HG03135 (cell line): ENCODE measurements around the gene GLRX5.

ENCODE experiments used
- ATAC-seq: cut with Tn5 transposase; IDR thresholded peaks from one replicate; pipeline ENCODE4 v1.9.1; 2021; ENCODE audit warnings: mild to moderate bottlenecking, moderate library complexity; ENCODE audit not compliant: unreplicated experiment

GLRX5 gene

GRCh38 chr14:95531969-95532368 lies 2.9 kb upstream of the GLRX5 start:
- no peak for ATAC-seq

GRCh38 chr14:95533391-95533821 lies 1.4 kb upstream of the GLRX5 start:
- no peak for ATAC-seq

DNA sequence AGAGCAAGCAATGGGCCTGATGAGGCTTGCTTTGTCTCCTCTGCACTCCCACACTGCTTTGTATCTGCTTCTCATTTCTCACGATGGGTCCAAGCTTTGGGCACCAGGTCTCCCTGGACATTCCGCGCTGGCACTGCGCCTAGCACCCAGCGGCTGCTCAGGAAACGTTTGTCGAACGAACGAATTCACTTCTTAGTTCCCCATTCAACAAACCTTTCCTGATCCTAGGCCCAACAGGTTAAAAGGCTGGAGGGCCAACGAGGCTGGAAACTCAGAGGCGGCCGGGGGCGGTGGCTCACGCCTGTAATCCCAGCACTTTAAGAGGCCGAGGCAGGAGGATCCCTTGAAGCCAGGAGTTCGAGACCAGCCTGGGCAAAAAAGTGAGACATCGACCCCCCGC lies 1.0 kb upstream of the GLRX5 start:
- no peak for ATAC-seq

- ATAC-seq: peak; percentile 7
Observed at GRCh38 chr14:95535226-95536021, 574 bp downstream of the GLRX5 start.

GRCh38 chr14:95536036-95536593 lies 1.3 kb downstream of the GLRX5 start:
- ATAC-seq: no peak

DNA sequence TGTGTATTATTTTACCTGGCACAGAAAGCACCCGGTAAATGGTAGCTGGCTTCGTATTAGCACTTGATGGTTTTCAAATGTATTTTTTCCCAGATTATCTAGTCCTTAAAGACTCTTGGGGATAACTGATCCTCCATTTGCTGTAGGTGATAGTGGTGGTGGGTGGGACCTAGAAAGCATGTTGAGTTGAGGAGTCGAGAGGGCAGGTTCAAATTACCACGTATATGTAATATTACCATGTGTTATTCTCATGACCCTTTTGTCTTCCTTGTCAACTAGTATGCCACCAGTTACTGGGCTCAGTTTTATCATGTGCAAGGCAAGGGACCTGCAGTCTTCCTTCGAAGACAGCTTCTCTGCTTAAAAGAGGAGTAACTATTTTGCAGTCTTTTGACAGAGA lies 1.8 kb downstream of the GLRX5 start:
- no peak for ATAC-seq

DNA sequence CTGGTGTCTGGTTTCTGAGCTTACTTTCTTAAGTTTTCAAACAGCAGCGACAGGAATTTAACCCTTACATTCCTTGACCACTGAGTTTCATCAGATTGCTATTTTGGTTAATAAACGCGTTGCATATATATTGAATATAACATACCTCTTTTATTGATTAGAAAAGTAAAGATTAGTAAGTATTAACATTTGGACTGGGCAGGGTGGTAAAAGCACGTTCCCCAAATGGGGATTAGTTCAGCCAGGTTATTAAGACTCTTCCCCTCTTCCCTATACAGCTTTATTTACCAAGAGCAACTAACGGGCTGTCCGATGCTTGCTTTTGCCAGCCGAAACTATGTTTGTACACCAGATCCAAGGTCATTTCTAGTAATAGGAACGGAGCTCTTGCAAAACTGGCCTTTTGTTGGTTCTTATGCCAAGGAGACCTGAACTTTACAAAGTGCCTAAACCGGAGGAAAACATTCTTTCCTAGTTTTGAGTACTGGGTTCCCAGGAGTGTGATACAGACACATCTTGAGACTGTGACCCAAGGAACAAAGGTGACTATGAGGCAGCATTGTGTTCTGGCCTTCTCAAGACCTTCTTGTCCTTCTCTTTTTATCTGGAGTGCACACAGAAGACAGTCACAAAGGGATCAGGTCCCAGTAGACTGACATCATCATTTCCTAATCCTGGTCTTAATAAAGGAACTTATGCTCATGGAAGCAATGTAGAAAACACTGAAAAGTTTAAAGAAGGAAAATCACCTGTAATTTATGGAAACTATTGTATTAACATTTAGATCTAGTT lies 2.6 kb downstream of the GLRX5 start:
- no peak for ATAC-seq

DNA sequence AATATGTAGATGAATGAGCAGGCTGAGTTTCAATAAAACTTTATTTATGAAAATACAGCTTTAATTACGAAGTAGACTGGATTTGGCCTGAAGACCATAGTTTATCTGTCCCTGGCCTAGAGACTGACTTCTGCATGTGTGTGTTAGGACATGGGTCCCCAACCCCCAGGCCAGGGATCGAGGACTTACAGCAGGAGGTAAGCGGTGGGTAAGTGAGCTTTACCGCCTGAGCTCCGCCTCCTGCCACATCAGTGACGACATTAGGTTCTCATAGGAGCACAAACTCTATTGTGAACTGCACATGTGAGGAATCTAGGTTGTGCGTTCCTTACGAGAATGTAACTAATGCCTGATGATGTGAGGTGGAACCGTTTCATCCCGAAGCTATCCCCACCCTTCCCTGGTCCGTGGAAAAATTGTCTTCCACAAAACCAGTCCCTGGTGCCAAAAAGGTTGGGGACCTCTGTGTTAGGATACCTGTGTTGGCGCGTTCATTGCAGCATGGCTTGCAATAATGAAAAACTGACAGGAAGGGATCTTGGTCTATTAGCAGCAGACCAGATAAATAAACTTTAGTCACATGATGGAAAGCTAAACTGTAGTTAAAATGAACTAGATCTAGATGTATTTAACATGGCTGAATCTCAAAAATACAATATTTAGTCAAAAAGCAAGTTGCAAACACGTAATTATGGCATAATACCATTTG lies 4.1 kb downstream of the GLRX5 start:
- ATAC-seq: no peak

GRCh38 chr14:95540236-95540855 lies 5.5 kb downstream of the GLRX5 start:
- no peak for ATAC-seq

GRCh38 chr14:95541346-95541745 lies 6.5 kb downstream of the GLRX5 start:
- no peak for ATAC-seq

DNA sequence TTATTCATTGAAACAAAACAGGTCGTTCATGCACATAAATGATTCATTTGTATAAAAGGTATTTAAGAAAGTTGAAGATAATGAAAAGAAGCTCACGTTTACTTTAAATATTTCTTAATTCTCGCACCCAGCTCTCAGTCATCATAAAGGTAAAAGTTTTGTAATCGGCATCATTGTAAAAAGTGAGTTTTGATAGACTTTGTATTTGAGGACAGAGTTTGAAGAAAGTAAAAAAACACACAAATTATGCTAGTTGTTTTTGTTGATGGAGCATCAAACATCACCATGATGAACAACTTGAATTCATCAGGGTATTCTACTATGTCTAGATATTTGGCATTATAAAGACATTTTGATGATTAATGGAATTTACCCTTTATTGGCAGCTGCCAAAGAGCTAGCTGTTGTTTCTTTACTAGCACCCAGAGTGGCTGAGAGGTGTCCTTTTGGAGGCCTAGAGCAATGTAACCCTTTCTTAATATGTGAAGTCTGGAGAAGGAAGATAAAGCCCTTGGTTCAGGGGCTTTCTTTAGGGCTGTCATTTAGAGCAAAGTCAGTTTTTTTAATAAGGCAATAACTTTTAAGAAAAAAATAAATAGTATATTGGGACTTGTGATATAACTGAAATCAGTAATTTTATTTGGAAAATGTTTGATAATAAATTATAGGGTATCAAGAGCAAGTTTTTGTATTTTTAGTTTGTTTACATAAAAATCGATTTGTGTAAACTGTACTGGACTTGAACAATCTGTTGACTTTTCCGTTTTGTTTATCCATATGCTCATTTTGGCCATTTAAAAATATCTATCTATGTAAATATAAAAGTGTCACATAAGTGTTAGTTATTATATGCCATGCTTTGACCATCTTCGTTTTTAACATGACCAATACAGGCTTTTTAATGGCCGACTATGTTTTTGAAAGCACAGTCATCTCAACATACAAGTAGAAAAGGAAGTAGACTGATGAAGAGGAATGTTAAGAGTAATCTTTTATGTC lies 7.4 kb downstream of the GLRX5 start:
- no peak for ATAC-seq

GRCh38 chr14:95543021-95543420 lies 8.2 kb downstream of the GLRX5 start:
- no peak for ATAC-seq

- no peak for ATAC-seq
Observed at GRCh38 chr14:95544588-95544987, 9.7 kb downstream of the GLRX5 start.

- no peak for ATAC-seq
Observed at GRCh38 chr14:95545515-95546168, 10.8 kb downstream of the GLRX5 start.

DNA sequence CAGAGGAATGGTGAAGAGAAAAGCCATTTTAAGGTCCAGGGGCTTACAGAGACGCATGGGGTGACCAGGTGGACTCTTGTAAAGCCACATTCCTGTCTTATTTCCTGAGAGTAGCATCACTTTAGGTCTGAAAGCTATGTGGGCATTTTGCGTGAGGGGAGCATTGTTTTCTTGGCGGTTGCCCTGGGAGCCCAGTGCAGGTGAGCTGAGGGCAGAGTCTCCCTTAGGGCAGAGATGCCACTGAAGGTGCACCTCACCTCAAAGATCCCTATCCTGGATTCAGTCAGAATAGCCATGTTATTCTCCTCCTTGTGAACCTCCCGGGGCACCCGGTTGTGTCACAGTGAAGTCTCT lies 12.4 kb downstream of the GLRX5 start:
- no peak for ATAC-seq

GRCh38 chr14:95547626-95548327 lies 12.9 kb downstream of the GLRX5 start:
- no peak for ATAC-seq

DNA sequence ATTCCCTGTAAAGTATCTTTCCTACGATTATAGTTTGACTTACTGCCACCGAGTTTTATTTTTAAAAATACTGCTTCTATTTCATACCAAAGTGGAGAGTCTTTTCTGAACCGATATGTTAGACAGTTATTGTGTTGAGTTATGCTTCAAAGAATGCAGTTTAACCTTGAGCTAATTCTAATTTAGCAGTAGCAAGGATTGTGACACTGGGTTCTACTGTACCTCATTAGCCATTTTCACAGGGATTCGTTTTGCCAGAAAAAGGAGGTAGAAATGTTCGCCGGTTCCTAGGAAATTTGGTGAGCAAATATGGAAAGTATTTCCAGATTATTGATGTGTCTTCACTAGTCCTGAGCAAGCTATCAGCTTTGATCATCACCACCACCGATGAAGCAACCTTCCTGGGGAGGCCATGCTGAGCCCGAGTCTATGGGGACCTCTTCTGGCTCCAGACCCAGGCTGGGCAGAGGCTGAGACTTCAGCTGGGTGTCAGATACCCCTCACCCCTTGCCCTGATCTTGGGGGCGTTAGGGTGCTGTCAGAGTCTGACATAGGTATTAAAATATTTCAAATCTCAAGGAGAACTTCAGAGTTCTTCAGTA lies 13.6 kb downstream of the GLRX5 start:
- no peak for ATAC-seq
